Posterior vena cava (tissue), 2 donors: ENCODE results near the gene DRC3. TPM values are rescaled to one million over a fixed set of nuclear protein-coding genes. Genes with fewer than 3 reads are reported as not detected.
A peak's percentile ranks its signal among the peaks of the same experiment; 100 is the strongest.

ENCODE experiments used
- DNase-seq: peaks from one replicate; pipeline ENCODE4 v3.0.0-alpha.2; 2020; ENCODE audit warnings: low spot score
- intact Hi-C, 2 donors: fragments of 100-400 bp; cut with DNase I; formaldehyde crosslinking; loops; one replicate each; pipeline versions ENCODE4 v1.14.1 to v1.14.2; 2022 to 2023
- long read RNA-seq, 2 donors: library from polyadenylated mRNA; unstranded; transcript quantifications; one replicate each; pipeline ENCODE4 v2.0.0, GENCODE V29; 2020 to 2021
- total RNA-seq, 2 donors: library from RNA; stranded (reverse); fragmentation: NEBNext Ultra II Directional; extraction: Animal tissue kit (Norgen Biotek cat#: 25700); gene quantifications; one replicate each; pipeline ENCODE4 v1.2.1, GENCODE V29; 2021
- donor health status: DM: yes; HTN: yes; CAD: no.
- donor health status: DM: yes; HTN: yes; CAD: no.

The DRC3 gene, protein sequence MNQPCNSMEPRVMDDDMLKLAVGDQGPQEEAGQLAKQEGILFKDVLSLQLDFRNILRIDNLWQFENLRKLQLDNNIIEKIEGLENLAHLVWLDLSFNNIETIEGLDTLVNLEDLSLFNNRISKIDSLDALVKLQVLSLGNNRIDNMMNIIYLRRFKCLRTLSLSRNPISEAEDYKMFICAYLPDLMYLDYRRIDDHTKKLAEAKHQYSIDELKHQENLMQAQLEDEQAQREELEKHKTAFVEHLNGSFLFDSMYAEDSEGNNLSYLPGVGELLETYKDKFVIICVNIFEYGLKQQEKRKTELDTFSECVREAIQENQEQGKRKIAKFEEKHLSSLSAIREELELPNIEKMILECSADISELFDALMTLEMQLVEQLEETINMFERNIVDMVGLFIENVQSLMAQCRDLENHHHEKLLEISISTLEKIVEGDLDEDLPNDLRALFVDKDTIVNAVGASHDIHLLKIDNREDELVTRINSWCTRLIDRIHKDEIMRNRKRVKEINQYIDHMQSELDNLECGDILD
- 1 to 10 TPM; 1.1 to 2.4 TPM for total RNA-seq
- long read RNA-seq, donor 1, partial matches to known transcripts: 0 of 7 reads
- long read RNA-seq, donor 1, other reads (novel, unspliced or antisense): 7 of 7 reads
- long read RNA-seq, donor 2, partial matches to known transcripts: 1 of 25 reads
- long read RNA-seq, donor 2, other reads (novel, unspliced or antisense): 24 of 25 reads

DNA sequence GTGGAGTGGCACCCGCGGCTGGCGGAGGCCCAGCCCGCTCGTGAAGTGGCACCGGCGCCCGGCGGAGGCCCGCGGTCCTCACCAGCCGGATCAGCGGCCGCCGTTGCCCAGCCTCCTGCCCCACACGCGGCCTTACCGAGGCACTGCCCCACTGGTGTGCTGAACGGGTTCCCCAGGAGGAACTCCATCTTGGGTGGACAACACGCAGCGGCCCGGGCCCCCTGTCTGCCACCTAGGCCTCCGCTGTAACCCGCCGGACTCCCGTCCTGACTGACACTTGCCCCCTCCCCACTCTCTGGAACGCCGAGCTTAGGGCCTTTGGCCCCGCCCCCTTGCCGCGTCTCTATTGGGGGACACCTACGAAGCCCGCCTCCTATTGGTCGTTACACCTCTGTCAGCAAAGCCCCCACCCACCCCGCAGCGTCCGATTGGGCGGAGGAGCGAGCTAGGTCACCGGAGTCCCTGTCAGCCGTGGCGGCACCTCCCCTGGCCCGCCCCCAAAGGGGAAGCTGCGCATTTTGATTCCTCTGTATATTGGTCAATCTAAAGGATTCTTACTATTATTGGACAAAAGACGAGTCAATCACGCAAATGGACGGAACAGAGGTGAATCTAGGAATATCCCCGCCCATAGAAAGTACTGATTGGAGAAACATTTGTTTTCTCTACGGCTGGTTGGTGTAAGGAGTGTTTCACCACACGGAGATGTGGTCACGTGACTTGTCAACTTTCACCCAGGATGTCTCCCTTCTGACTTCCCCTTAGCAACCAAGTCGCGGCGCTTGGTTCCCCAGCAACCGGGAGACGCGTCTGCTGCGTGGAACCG lies at the start of gene DRC3, which contains the start of gene TOM1L2:
DRC3 (plus strand) TSS at position 737 of the 826 bp plus-strand sequence. CDS start 4,737 bp downstream, outside the sequence.
TOM1L2 (minus strand) TSS at position 275 of the 826 bp plus-strand sequence; CDS start at position 188, 87 bp downstream.
- DNase-seq: peak; percentile 100
- intact Hi-C loops: no loop called here

- intact Hi-C loops: no loop called here
- no peak for DNase-seq
Observed at GRCh38 chr17:17924131-17924856, 48.4 kb upstream of the DRC3 start.

DNA sequence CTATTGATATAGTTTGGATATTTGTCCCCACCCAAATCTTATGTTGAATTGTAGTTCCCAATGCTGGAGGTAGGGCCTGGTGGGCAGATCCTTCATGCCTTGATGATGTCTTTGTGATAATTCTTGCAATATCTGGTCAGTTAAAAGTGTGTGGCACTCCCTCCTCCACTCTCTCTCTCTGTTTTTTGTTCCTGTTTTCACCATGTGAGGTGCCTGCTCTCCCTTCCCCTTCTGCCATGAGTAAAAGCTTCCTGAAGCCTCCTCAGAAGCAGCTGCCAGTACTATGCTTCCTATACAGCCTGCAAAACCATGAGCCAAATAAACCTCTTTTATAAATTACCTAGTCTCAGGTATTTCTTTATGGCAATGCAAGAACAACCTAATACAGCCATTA lies 47.8 kb upstream of the DRC3 start:
- no peak for DNase-seq
- intact Hi-C loops: no loop called here

GRCh38 chr17:17926036-17926435 lies 46.6 kb upstream of the DRC3 start:
- intact Hi-C loops: no loop called here

DNA sequence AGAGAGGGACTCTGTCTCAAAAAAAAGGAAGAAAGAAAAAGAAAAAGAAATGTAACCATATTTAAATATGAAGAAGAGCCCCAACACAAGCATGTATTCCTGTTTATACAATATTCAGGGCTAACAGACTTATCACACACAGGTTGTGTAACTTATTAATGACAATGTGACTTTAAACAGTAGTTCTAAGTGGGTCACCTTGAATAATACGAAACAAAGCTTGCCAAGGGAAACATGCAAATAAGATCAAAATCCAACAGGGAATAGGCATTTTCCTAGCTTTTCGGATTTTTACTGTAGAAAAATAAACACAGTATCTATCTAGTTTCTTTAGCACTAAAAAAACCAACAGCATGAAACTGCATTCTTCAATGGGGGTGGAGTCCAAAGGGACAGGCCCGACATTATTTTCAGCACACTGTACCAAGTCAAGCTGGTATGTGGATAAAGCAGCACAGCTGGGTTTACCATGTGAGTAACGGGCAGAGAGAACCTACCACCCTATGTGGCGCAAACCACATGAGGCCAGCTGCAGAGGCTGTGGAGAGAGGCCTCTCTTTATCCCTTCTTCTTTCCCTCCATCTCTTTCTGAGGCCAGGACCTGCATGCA lies 45.7 kb upstream of the DRC3 start:
- DNase-seq: no peak
- intact Hi-C loops: no loop called here

More at GRCh38 chr17:17926036-17926435, 46.6 kb upstream of the DRC3 start:
- no peak for DNase-seq

- peak; percentile 71 for DNase-seq
- intact Hi-C loops: no loop called here
Observed at GRCh38 chr17:17928398-17929287, 44.0 kb upstream of the DRC3 start.

DNA sequence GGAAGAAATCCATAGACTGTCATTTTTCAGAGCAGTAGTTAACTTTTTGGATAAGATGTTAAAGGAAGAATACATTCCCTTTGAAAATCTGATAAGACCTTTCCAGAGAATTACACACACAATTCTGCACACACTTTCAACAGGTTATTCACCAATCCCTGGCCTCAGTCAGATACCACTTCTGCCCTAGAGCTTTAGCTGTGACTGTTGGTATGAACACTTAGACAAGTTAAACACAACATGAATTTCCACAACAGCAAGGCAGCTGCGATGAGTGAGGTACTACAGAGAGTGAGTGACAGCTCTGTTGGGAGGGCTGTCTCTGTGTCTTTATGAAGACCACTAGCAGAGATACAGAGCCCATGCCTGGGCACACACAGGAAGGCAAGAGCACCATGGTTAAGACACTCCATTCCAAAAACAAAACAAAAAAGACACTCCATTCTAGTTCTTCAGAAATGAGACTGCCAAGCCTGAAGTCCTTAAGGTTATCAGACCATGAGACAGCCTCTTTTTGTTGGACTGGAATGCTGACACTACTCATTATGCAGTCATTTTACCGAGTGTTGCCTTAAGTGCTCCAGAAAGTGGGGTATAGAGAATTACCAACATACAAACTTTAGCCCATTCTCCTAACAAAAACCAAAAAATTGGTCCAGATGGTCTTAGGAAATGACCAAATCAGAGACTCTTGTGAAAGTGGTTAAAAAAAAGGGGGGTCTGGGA lies 42.8 kb upstream of the DRC3 start:
- peak; percentile 23 for DNase-seq
- intact Hi-C loops: no loop called here

- DNase-seq: no peak
- intact Hi-C loops: no loop called here
Observed at GRCh38 chr17:17930674-17931073, 42.0 kb upstream of the DRC3 start.

DNA sequence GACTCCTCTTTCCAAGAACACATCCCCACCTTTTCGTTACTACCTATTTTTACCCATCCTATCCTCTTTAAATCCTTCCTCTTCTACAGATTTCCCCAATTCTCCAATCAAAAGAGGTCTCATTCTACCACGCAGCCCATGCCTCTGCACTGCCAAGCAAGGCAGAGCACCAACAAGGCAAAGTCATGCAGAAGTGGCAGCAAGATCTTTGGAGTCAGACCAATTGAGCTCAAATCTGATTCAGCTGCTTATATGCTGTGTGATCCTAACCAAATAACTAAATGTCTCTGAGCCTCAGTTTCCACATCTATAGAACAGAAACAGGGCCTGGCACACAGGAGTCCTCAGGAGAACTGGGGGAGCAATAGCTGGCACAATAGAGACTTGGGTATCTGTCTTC lies 41.5 kb upstream of the DRC3 start:
- intact Hi-C loops: no loop called here

DNA sequence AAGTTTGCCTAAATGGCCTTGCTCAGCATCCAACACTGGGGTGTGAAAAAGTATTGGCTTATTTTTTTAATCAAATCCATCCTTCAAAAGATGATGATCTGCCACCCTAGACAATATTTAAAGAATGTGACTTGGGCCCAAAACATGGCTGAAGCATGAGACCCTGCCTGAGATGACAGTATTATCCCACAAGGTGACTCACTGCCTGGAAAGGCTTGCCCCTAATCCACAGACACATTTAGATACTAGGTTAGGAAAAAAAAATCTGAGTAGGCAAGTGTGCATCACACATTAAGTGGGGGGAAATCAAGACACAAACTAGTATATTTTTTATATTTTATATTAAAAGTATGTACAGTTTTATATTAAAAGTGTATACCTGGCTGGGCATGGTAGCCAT lies 38.9 kb upstream of the DRC3 start:
- intact Hi-C loops: loop anchor here in 1 of 2 donors (1.0 kb wide), 1 partner anchor 25 kb away; no protein-coding TSS in a partner anchor
- no peak for DNase-seq

More for the DNA sequence above, 41.5 kb upstream of the DRC3 start:
- peak; percentile 11 for DNase-seq

DNA sequence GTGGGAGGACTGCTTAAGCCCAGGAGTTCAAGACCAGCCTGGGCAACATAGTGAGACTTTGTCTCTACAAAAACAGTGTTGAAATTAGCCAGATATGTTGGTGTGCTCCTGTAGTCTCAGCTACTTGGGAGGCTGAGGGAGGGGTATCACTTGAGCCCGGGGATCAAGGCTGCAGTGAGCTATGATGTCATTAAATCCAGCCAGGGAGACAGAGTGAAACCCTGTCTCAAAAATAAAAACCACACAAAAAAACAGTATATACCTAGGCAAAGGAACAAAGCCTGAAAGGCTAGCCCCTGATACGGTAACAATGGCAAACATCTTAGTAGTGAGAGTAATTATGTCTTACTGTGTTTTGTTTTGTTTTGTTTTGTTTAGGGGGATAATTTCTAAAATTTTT lies 38.4 kb upstream of the DRC3 start:
- intact Hi-C loops: no loop called here
- DNase-seq: no peak

GRCh38 chr17:17934806-17935205 lies 37.9 kb upstream of the DRC3 start:
- intact Hi-C loops: no loop called here
- no peak for DNase-seq

GRCh38 chr17:17935321-17936271 lies 37.1 kb upstream of the DRC3 start:
- peak; percentile 86 for DNase-seq
- intact Hi-C loops: no loop called here

DNA sequence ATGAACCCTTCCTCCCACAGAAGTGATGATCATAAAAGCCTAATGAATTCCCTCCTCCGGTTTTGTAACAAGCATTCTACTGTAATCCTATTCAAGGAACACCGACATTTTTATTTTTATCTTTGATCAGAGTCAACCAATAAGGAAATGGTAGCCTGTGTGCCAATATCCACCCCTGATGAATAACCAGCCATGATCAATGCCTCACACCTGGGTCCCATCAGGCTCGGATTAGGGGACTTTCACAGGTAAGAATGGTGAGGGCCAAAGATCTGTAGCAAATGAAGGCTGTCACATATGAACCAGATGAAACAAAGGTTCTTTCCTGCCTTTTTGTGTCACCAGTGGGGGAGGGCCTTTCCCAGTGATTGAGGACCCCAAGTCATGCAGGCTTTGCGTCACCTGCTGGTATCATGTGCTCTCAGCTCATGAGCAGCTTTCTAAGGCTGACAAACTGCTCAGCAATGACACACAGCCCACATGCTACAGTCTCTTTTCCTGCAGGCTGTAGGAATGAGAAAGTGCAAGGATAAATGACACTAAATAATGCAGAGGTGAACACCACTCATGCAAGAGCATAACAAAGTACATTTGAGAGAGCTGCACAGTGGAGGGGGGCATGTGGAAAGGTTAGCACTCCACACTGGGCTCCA lies 35.3 kb upstream of the DRC3 start:
- no peak for DNase-seq
- intact Hi-C loops: no loop called here

- DNase-seq: no peak
- intact Hi-C loops: no loop called here
Observed at GRCh38 chr17:17937958-17938357, 34.7 kb upstream of the DRC3 start.
